ENCODE data around the gene POLE2. TPM values are rescaled to one million over a fixed set of nuclear protein-coding genes. Genes with fewer than 3 reads are reported as not detected.

POLE2 gene
- total RNA-seq, 1 experiment from 2014 or later, result 17.4 TPM

DNA sequence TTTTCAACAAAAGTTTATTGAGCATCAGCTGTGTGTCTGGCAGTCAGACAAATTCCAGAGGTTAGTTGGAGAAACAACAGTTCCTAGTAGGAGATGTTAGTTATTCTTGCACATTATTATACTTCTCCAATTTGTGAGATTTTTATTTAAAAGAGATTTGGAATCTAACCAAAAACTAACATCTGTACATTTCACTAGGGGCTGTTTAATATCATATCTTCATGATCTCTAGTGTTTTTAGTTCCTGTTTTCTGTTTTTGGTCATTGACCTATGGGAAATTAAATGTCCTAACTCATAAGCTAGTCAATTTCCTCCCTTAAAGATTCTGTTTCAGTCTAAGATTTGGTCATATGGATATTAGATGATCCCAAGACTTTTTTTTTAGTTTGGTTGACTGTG, 45.8 kb upstream of the POLE2 start:
- Histone ChIP-seq H3K36me3 (ENCODE audit: control insufficient read depth, insufficient read depth, low read length) (no peaks in the 10 kb centered on the region), H3K27me3 (ENCODE audit: control insufficient read depth, insufficient read depth, low read length) (no peaks in the 10 kb centered on the region), H3K9me3 (ENCODE audit: control insufficient read depth, insufficient read depth, low read depth, low read length) (no peaks in the 10 kb centered on the region), H3K4me1 (ENCODE audit: control insufficient read depth, insufficient read depth, low read length) (no peaks in the 10 kb centered on the region), H3K27ac (ENCODE audit: low read length) (no peak overlapping the region), H3K4me3 (ENCODE audit: low read depth in 2 of 2, low read length in 2 of 2) (no peak overlapping the region)
- BruUV-seq (replicated peaks), result no TSS peak
- TF ChIP-seq, protein P1, sequence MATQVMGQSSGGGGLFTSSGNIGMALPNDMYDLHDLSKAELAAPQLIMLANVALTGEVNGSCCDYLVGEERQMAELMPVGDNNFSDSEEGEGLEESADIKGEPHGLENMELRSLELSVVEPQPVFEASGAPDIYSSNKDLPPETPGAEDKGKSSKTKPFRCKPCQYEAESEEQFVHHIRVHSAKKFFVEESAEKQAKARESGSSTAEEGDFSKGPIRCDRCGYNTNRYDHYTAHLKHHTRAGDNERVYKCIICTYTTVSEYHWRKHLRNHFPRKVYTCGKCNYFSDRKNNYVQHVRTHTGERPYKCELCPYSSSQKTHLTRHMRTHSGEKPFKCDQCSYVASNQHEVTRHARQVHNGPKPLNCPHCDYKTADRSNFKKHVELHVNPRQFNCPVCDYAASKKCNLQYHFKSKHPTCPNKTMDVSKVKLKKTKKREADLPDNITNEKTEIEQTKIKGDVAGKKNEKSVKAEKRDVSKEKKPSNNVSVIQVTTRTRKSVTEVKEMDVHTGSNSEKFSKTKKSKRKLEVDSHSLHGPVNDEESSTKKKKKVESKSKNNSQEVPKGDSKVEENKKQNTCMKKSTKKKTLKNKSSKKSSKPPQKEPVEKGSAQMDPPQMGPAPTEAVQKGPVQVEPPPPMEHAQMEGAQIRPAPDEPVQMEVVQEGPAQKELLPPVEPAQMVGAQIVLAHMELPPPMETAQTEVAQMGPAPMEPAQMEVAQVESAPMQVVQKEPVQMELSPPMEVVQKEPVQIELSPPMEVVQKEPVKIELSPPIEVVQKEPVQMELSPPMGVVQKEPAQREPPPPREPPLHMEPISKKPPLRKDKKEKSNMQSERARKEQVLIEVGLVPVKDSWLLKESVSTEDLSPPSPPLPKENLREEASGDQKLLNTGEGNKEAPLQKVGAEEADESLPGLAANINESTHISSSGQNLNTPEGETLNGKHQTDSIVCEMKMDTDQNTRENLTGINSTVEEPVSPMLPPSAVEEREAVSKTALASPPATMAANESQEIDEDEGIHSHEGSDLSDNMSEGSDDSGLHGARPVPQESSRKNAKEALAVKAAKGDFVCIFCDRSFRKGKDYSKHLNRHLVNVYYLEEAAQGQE (IDR thresholded peaks at IDR 0.05; ENCODE audit: insufficient read depth in 1 of 2, low read depth in 2 of 2, low read length in 1 of 2), result no peak
- TF ChIP-seq SIN3A (IDR thresholded peaks at IDR 0.05; ENCODE audit: borderline replicate concordance, insufficient read depth, low read depth, low read length) (no peak), POLR2AphosphoS5 (IDR thresholded peaks at IDR 0.05; ENCODE audit: low read depth, low read length) (no peak), TCF7L2 (IDR thresholded peaks at IDR 0.05; ENCODE audit: low read depth, low read length) (no peak)
- TF ChIP-seq, protein P2, sequence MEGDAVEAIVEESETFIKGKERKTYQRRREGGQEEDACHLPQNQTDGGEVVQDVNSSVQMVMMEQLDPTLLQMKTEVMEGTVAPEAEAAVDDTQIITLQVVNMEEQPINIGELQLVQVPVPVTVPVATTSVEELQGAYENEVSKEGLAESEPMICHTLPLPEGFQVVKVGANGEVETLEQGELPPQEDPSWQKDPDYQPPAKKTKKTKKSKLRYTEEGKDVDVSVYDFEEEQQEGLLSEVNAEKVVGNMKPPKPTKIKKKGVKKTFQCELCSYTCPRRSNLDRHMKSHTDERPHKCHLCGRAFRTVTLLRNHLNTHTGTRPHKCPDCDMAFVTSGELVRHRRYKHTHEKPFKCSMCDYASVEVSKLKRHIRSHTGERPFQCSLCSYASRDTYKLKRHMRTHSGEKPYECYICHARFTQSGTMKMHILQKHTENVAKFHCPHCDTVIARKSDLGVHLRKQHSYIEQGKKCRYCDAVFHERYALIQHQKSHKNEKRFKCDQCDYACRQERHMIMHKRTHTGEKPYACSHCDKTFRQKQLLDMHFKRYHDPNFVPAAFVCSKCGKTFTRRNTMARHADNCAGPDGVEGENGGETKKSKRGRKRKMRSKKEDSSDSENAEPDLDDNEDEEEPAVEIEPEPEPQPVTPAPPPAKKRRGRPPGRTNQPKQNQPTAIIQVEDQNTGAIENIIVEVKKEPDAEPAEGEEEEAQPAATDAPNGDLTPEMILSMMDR (IDR thresholded peaks at IDR 0.05), result no peak
- ATAC-seq (no peak), DNase-seq (ENCODE audit: low read depth, low spot score) (no peak)
- ChIA-PET CTCF (no interaction called here), POLR2A (no interaction called here)
- intact Hi-C loops (cut with micrococcal nuclease; ENCODE audit: unreplicated experiment), result no loop called here
- in situ Hi-C loops (cut with HindIII; ENCODE audit: low pct_unique_long_range_greater_than_20kb, low sequenced_read_pairs), result no loop called here

- in situ Hi-C loops (cut with HindIII; ENCODE audit: low pct_unique_long_range_greater_than_20kb, low sequenced_read_pairs), result no loop called here
These were observed 44.9 kb upstream of the POLE2 start for GRCh38 chr14:49732896-49733295.

More at GRCh38 chr14:49732896-49733295, 44.9 kb upstream of the POLE2 start:
- H3K27me3 ChIP-seq (ENCODE audit: control insufficient read depth, insufficient read depth, low read length), result no peaks in the 10 kb centered on the region
- no peak overlapping the region for H3K4me3 ChIP-seq (ENCODE audit: low read depth in 2 of 2, low read length in 2 of 2)
- DNase-seq (ENCODE audit: low read depth, low spot score) (no peak), ATAC-seq (no peak)
- H3K9me3 ChIP-seq (ENCODE audit: control insufficient read depth, insufficient read depth, low read depth, low read length), result no peaks in the 10 kb centered on the region
- no peaks in the 10 kb centered on the region for H3K36me3 ChIP-seq (ENCODE audit: control insufficient read depth, insufficient read depth, low read length)
- intact Hi-C loops (cut with micrococcal nuclease; ENCODE audit: unreplicated experiment), result no loop called here
- TF ChIP-seq, protein P2 (IDR thresholded peaks at IDR 0.05), result no peak
- TF ChIP-seq TCF7L2 (IDR thresholded peaks at IDR 0.05; ENCODE audit: low read depth, low read length) (no peak), POLR2AphosphoS5 (IDR thresholded peaks at IDR 0.05; ENCODE audit: low read depth, low read length) (no peak), SIN3A (IDR thresholded peaks at IDR 0.05; ENCODE audit: borderline replicate concordance, insufficient read depth, low read depth, low read length) (no peak)
- TF ChIP-seq, protein P1 (IDR thresholded peaks at IDR 0.05; ENCODE audit: insufficient read depth in 1 of 2, low read depth in 2 of 2, low read length in 1 of 2), result no peak
- no TSS peak for BruUV-seq (replicated peaks)
- CTCF ChIA-PET, result no interaction called here
- H3K4me1 ChIP-seq (ENCODE audit: control insufficient read depth, insufficient read depth, low read length), result no peaks in the 10 kb centered on the region
- POLR2A ChIA-PET, result no interaction called here
- H3K27ac ChIP-seq (ENCODE audit: low read length), result no peak overlapping the region

Data from Panc1 (cell line).